ENCODE results near the gene FUCA1.
A peak's percentile ranks its signal among the peaks of the same experiment; 100 is the strongest.
"Not testable (repeated sequence)": the region's sequence is repeated elsewhere in the genome, so short reads cannot be mapped to it uniquely, and the experiment has no call there.

FUCA1 gene

GRCh38 chr1:23809751-23810171 lies 58.3 kb downstream of the FUCA1 start:
- peak; percentile 77 for TF ChIP-seq CTCF (IDR thresholded peaks at IDR 0.05; ENCODE audit: low read depth, low read length)
- no peaks in the 10 kb centered on the region for H3K36me3 ChIP-seq
- H3K4me3 ChIP-seq (ENCODE audit: low read depth, low read length) = no peak overlapping the region
- H3K9me3 ChIP-seq = no peaks in the 10 kb centered on the region
- no peaks in the 10 kb centered on the region for H3K27me3 ChIP-seq
- peak; percentile 76 for DNase-seq
- no peaks in the 10 kb centered on the region for H3K4me1 ChIP-seq

GRCh38 chr1:23807453-23807852 lies 60.6 kb downstream of the FUCA1 start:
- Histone ChIP-seq H3K36me3 (no peaks in the 10 kb centered on the region), H3K9me3 (no peaks in the 10 kb centered on the region), H3K4me3 (ENCODE audit: low read depth, low read length) (no peak overlapping the region), H3K27me3 (no peaks in the 10 kb centered on the region), H3K4me1 (no peaks in the 10 kb centered on the region)
- TF ChIP-seq CTCF (IDR thresholded peaks at IDR 0.05; ENCODE audit: low read depth, low read length) = no peak
- DNase-seq = no peak

GRCh38 chr1:23806280-23806679 lies 61.8 kb downstream of the FUCA1 start:
- Histone ChIP-seq H3K27me3 (no peaks in the 10 kb centered on the region), H3K4me3 (ENCODE audit: low read depth, low read length) (no peak overlapping the region), H3K9me3 (no peaks in the 10 kb centered on the region), H3K36me3 (no peaks in the 10 kb centered on the region), H3K4me1 (no peaks in the 10 kb centered on the region)
- no peak for DNase-seq
- no peak for TF ChIP-seq CTCF (IDR thresholded peaks at IDR 0.05; ENCODE audit: low read depth, low read length)

- no peak for DNase-seq
- H3K4me3 ChIP-seq (ENCODE audit: low read depth, low read length) = no peak overlapping the region
- no peaks in the 10 kb centered on the region for H3K27me3 ChIP-seq
- no peak for TF ChIP-seq CTCF (IDR thresholded peaks at IDR 0.05; ENCODE audit: low read depth, low read length)
- no peaks in the 10 kb centered on the region for H3K9me3 ChIP-seq
- no peaks in the 10 kb centered on the region for H3K4me1 ChIP-seq
- no peaks in the 10 kb centered on the region for H3K36me3 ChIP-seq
Observed at GRCh38 chr1:23805025-23805424, 63.1 kb downstream of the FUCA1 start.

GRCh38 chr1:23804183-23804835 lies 63.8 kb downstream of the FUCA1 start:
- no peaks in the 10 kb centered on the region for H3K4me1 ChIP-seq
- H3K4me3 ChIP-seq (ENCODE audit: low read depth, low read length) = no peak overlapping the region
- H3K9me3 ChIP-seq = no peaks in the 10 kb centered on the region
- no peak for DNase-seq
- no peaks in the 10 kb centered on the region for H3K36me3 ChIP-seq
- no peaks in the 10 kb centered on the region for H3K27me3 ChIP-seq
- TF ChIP-seq CTCF (IDR thresholded peaks at IDR 0.05; ENCODE audit: low read depth, low read length) = peak; percentile 29; the same call in 1 of the 2 replicates

- Histone ChIP-seq H3K4me1 (no peaks in the 10 kb centered on the region), H3K27me3 (no peaks in the 10 kb centered on the region), H3K4me3 (ENCODE audit: low read depth, low read length) (no peak overlapping the region), H3K36me3 (no peaks in the 10 kb centered on the region), H3K9me3 (no peaks in the 10 kb centered on the region)
- no peak for DNase-seq
- TF ChIP-seq CTCF (IDR thresholded peaks at IDR 0.05; ENCODE audit: low read depth, low read length) = no peak
Observed at GRCh38 chr1:23803674-23804073, 64.4 kb downstream of the FUCA1 start.

GRCh38 chr1:23802809-23803342 lies 65.2 kb downstream of the FUCA1 start:
- not testable (repeated sequence) for DNase-seq; H3K27me3 ChIP-seq; H3K4me3 ChIP-seq (ENCODE audit: low read depth, low read length); H3K36me3 ChIP-seq; H3K9me3 ChIP-seq; H3K4me1 ChIP-seq
